BE2C (cell line): ENCODE results near the gene TTC36.

ENCODE experiments used
- DNase-seq: peaks from one replicate; pipeline ENCODE4 v3.0.0-alpha.2; 2020
- H3K27me3 ChIP-seq: fragments of 250-450 bp; sonication (Bioruptor Pico); 2 replicates; pipeline ENCODE4 v1.5.1; 2020; ENCODE audit warnings: mild to moderate bottlenecking
- H3K36me3 ChIP-seq: fragments of 250-450 bp; sonication (Bioruptor Pico); 2 replicates; pipeline ENCODE4 v1.5.1; 2020; ENCODE audit warnings: mild to moderate bottlenecking
- H3K4me1 ChIP-seq: fragments of 250-450 bp; sonication (Bioruptor Pico); 2 replicates; pipeline ENCODE4 v1.5.1; 2020
- H3K4me3 ChIP-seq: 2 replicates; pipeline ENCODE4 v1.5.1; 2011; ENCODE audit warnings: low read depth, low read length
- H3K9me3 ChIP-seq: fragments of 250-450 bp; sonication (Bioruptor Pico); 2 replicates; pipeline ENCODE4 v1.5.1; 2020
- TF ChIP-seq, protein P1 (sequence below): IDR thresholded peaks from 2 replicates; pipeline ENCODE4 v1.5.1; 2012; ENCODE audit warnings: mild to moderate bottlenecking, low read depth, low read length

TTC36 gene

DNA sequence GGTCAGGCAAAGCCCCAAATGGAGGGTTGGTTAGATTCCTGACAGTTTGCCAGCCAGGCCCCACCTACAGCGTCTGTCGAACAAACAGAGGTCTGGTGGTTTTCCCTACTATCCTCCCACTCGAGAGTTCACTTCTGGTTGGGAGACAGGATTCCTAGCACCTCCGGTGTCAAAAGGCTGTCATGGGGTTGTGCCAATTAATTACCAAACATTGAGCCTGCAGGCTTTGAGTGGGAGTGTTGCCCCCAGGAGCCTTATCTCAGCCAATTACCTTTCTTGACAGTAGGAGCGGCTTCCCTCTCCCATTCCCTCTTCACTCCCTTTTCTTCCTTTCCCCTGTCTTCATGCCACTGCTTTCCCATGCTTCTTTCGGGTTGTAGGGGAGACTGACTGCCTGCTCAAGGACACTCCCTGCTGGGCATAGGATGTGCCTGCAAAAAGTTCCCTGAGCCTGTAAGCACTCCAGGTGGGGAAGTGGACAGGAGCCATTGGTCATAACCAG is 4.7 kb upstream of the TTC36 start:
- peaks cover 70% of the 10 kb centered on the region for H3K36me3 ChIP-seq
- DNase-seq: peak; percentile 46
- no peak overlapping the region for H3K4me3 ChIP-seq
- TF ChIP-seq, protein P1, sequence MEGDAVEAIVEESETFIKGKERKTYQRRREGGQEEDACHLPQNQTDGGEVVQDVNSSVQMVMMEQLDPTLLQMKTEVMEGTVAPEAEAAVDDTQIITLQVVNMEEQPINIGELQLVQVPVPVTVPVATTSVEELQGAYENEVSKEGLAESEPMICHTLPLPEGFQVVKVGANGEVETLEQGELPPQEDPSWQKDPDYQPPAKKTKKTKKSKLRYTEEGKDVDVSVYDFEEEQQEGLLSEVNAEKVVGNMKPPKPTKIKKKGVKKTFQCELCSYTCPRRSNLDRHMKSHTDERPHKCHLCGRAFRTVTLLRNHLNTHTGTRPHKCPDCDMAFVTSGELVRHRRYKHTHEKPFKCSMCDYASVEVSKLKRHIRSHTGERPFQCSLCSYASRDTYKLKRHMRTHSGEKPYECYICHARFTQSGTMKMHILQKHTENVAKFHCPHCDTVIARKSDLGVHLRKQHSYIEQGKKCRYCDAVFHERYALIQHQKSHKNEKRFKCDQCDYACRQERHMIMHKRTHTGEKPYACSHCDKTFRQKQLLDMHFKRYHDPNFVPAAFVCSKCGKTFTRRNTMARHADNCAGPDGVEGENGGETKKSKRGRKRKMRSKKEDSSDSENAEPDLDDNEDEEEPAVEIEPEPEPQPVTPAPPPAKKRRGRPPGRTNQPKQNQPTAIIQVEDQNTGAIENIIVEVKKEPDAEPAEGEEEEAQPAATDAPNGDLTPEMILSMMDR: peak; percentile 69
- no peaks in the 10 kb centered on the region for H3K4me1 ChIP-seq
- H3K9me3 ChIP-seq: no peaks in the 10 kb centered on the region
- no peaks in the 10 kb centered on the region for H3K27me3 ChIP-seq

DNA sequence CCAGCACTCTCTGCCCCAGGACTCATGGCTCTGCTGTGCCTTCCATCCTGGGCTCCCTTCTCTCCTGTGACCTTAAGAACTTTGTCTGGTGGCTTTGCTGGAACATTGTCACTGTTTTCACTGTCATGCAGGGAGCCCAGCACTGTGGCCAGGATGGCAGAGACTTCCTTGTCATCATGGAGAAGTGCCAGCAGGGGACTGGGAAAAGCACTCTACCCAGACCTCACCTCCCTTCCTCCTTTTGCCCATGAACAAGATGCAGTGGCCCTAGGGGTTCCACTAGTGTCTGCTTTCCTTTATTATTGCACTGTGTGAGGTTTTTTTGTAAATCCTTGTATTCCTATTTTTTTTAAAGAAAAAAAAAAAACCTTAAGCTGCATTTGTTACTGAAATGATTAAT is 2.9 kb upstream of the TTC36 start:
- Histone ChIP-seq H3K4me3 (no peak overlapping the region), H3K27me3 (no peaks in the 10 kb centered on the region), H3K36me3 (peaks cover 57% of the 10 kb centered on the region), H3K9me3 (no peaks in the 10 kb centered on the region), H3K4me1 (no peaks in the 10 kb centered on the region)
- TF ChIP-seq, protein P1: no peak
- no peak for DNase-seq

GRCh38 chr11:118524757-118525470 is 2.4 kb upstream of the TTC36 start:
- peaks cover 52% of the 10 kb centered on the region for H3K36me3 ChIP-seq
- DNase-seq: no peak

GRCh38 chr11:118526688-118527087 is 586 bp upstream of the TTC36 start:
- no peak overlapping the region for H3K4me3 ChIP-seq
- peaks cover 34% of the 10 kb centered on the region for H3K36me3 ChIP-seq
- DNase-seq: no peak
- no peaks in the 10 kb centered on the region for H3K4me1 ChIP-seq
- no peaks in the 10 kb centered on the region for H3K9me3 ChIP-seq
- no peaks in the 10 kb centered on the region for H3K27me3 ChIP-seq
- TF ChIP-seq, protein P1: no peak

More at GRCh38 chr11:118524757-118525470, 2.4 kb upstream of the TTC36 start:
- Histone ChIP-seq H3K27me3 (no peaks in the 10 kb centered on the region), H3K4me3 (no peak overlapping the region), H3K4me1 (no peaks in the 10 kb centered on the region), H3K9me3 (no peaks in the 10 kb centered on the region)
- TF ChIP-seq, protein P1: no peak

- no peaks in the 10 kb centered on the region for H3K27me3 ChIP-seq
- no peaks in the 10 kb centered on the region for H3K4me1 ChIP-seq
- TF ChIP-seq, protein P1: no peak
- DNase-seq: no peak
- no peak overlapping the region for H3K4me3 ChIP-seq
- H3K9me3 ChIP-seq: no peaks in the 10 kb centered on the region
- H3K36me3 ChIP-seq: peaks cover 16% of the 10 kb centered on the region
Observed at GRCh38 chr11:118528511-118528910, 1.2 kb downstream of the TTC36 start.

GRCh38 chr11:118529584-118530175 is 2.4 kb downstream of the TTC36 start:
- no peak for DNase-seq
- Histone ChIP-seq H3K9me3 (no peaks in the 10 kb centered on the region), H3K4me3 (peak overlapping the region; percentile 71), H3K36me3 (peaks cover 6% of the 10 kb centered on the region), H3K27me3 (no peaks in the 10 kb centered on the region), H3K4me1 (no peaks in the 10 kb centered on the region)
- TF ChIP-seq, protein P1: no peak
